Measurements from ENCODE around the gene ARVCF. TPM values are rescaled to one million over a fixed set of nuclear protein-coding genes. Genes with fewer than 3 reads are reported as not detected.

ARVCF gene, protein sequence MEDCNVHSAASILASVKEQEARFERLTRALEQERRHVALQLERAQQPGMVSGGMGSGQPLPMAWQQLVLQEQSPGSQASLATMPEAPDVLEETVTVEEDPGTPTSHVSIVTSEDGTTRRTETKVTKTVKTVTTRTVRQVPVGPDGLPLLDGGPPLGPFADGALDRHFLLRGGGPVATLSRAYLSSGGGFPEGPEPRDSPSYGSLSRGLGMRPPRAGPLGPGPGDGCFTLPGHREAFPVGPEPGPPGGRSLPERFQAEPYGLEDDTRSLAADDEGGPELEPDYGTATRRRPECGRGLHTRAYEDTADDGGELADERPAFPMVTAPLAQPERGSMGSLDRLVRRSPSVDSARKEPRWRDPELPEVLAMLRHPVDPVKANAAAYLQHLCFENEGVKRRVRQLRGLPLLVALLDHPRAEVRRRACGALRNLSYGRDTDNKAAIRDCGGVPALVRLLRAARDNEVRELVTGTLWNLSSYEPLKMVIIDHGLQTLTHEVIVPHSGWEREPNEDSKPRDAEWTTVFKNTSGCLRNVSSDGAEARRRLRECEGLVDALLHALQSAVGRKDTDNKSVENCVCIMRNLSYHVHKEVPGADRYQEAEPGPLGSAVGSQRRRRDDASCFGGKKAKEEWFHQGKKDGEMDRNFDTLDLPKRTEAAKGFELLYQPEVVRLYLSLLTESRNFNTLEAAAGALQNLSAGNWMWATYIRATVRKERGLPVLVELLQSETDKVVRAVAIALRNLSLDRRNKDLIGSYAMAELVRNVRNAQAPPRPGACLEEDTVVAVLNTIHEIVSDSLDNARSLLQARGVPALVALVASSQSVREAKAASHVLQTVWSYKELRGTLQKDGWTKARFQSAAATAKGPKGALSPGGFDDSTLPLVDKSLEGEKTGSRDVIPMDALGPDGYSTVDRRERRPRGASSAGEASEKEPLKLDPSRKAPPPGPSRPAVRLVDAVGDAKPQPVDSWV
- 55.5 and 64.3 TPM in 2 replicates for total RNA-seq
- polyA plus RNA-seq = 28.8 and 40.3 TPM in 2 replicates

DNA sequence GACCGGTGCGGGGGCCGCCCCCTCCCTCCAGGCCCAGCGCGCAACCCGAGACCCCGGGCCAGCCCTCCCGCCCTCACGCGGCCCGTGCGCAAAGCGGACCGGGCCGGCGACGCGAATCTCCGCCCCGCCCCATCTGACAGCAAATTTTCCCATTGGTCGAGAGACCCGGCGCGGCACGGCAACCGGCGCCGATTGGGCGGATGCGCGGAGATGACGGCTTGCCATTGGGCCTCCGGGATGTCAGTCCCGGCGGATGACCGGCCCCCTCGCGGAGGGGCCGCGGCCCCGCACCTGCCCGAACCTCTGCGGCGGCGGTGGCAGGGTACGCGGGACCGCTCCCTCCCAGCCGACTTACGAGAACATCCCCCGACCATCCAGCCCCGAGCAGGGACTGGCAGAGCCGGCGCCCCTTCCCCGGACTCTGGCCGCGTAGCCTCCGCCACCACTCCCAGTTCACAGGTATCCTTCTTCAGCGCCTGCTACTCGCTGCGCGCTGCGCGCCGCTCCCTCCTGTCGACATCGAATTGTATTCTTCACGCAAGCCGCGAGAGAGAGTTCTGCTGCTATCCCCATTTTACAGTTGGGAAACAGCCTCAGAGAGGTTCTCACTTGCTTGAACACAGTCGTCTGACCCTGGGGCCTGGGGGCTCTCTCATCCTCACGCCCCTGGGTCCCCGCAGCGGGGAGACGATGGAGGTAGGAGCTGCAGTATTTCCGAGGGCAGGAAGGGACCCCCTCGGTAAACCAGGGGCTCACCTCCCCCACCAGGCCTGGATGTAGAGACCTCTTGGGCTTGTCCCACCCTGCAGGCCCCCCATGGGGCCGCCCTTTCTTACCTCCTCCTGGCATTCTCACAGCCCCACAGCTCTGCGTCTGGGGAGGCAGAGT is at the start of gene ARVCF:
Gene ARVCF (minus strand): TSS at position 90 of the 888 bp plus-strand sequence. CDS start 26,029 bp downstream, outside the sequence.
- Histone ChIP-seq H3K4me1 (ENCODE audit: low read depth) (peaks cover 5% of the 10 kb centered on the region), H3K9me3 (ENCODE audit: low read depth) (no peaks in the 10 kb centered on the region), H3K4me3 (peak within 1 kb of the TSS; percentile 63), H3K27me3 (peaks cover 48% of the 10 kb centered on the region), H3K27ac (no peak within 1 kb of the TSS), H3K36me3 (no peaks in the 10 kb centered on the region)
- peak; percentile 10 for TF ChIP-seq CTCF (IDR thresholded peaks at IDR 0.05; ENCODE audit: low read depth, low read length)
- DNase-seq (ENCODE audit: low read depth in 1 of 2, low spot score in 1 of 2) = peak; percentile 92 to 93

DNA sequence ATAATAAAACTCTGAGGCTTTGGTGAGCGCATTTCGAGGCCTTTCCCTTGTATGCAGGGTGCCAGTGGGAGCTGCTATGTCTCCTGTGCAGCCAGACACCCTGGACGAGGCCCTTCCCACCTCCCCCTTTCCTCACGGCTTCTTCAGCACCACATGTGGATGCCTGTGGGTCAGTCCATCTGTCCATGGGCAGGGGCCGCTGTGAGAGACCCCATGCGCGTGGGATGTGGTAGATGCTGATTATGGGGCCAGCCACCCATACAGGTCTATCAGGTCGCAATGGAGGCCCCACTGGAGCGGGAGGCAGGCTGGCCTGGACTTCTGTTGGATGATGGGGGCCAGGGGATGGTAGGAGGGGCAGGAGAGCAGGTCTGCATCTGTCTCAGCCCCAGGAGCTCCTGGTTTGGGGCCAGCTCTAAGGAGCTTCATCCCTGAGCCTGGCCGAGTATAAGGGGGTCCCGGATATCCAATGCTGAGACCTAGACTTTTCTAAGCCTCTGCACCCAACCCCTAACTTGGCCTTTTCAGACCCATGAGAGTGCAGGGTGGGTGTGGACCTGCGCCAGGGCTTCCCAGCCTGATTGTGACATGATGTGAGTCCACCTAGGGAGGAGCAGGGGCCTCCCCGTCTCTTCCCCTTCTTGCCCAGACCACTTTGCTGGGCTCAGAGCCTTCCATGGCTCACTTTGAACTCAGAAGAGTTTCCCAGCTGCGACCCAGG is 49.4 kb upstream of the ARVCF start:
- Histone ChIP-seq H3K36me3 (no peaks in the 10 kb centered on the region), H3K4me3 (no peak overlapping the region), H3K27me3 (no peaks in the 10 kb centered on the region), H3K9me3 (ENCODE audit: low read depth) (no peaks in the 10 kb centered on the region), H3K4me1 (ENCODE audit: low read depth) (no peaks in the 10 kb centered on the region), H3K27ac (no peak overlapping the region)
- no peak for DNase-seq (ENCODE audit: low read depth in 1 of 2, low spot score in 1 of 2)
- no peak for TF ChIP-seq CTCF (IDR thresholded peaks at IDR 0.05; ENCODE audit: low read depth, low read length)

- Histone ChIP-seq H3K27me3 (no peaks in the 10 kb centered on the region), H3K36me3 (no peaks in the 10 kb centered on the region), H3K4me3 (no peak overlapping the region), H3K9me3 (ENCODE audit: low read depth) (no peaks in the 10 kb centered on the region), H3K27ac (no peak overlapping the region), H3K4me1 (ENCODE audit: low read depth) (no peaks in the 10 kb centered on the region)
- no peak for TF ChIP-seq CTCF (IDR thresholded peaks at IDR 0.05; ENCODE audit: low read depth, low read length)
- DNase-seq (ENCODE audit: low read depth in 1 of 2, low spot score in 1 of 2) = no peak
These were observed 48.1 kb upstream of the ARVCF start for GRCh38 chr22:20064545-20065262.

GRCh38 chr22:20064140-20064480 is 47.5 kb upstream of the ARVCF start:
- no peaks in the 10 kb centered on the region for H3K36me3 ChIP-seq
- DNase-seq (ENCODE audit: low read depth in 1 of 2, low spot score in 1 of 2) = no peak
- H3K27me3 ChIP-seq = no peaks in the 10 kb centered on the region
- TF ChIP-seq CTCF (IDR thresholded peaks at IDR 0.05; ENCODE audit: low read depth, low read length) = no peak
- H3K4me1 ChIP-seq (ENCODE audit: low read depth) = peaks cover 5% of the 10 kb centered on the region
- no peak overlapping the region for H3K27ac ChIP-seq
- H3K9me3 ChIP-seq (ENCODE audit: low read depth) = no peaks in the 10 kb centered on the region
- H3K4me3 ChIP-seq = no peak overlapping the region
